HUDEP-2 (cell line): ENCODE measurements around the gene CRHR2.
"Not testable (repeated sequence)": the region's sequence is repeated elsewhere in the genome, so short reads cannot be mapped to it uniquely, and the experiment has no call there.

Experiments
- DNase-seq, 76 experiments: peaks; one replicate each; lab custom pipeline; 2025; ENCODE audit not compliant: unreplicated experiment in 76 of 76; lab: John Stamatoyannopoulos, UW

CRHR2 gene

GRCh38 chr7:30682212-30683083, at the start of gene CRHR2:
CRHR2 (minus strand) TSS chr7:30682456; CDS start chr7:30682280, 176 bp downstream.
- no peak for DNase-seq

- DNase-seq, result no peak
These were observed 49.3 kb upstream of the CRHR2 start for GRCh38 chr7:30731581-30731980.

GRCh38 chr7:30730996-30731395, 48.7 kb upstream of the CRHR2 start:
- no peak for DNase-seq

- DNase-seq, result no peak
These were observed 47.8 kb upstream of the CRHR2 start for GRCh38 chr7:30730097-30730496.

- DNase-seq, result no peak
These were observed 47.4 kb upstream of the CRHR2 start for GRCh38 chr7:30729642-30730041.

- DNase-seq, result no peak
These were observed 46.4 kb upstream of the CRHR2 start for GRCh38 chr7:30728591-30729100.

- DNase-seq, result peak in 4 of 76 experiments; percentile 4 to 39 (median 19)
These were observed 45.0 kb upstream of the CRHR2 start for GRCh38 chr7:30727061-30727945.

- DNase-seq, result no peak
These were observed 44.2 kb upstream of the CRHR2 start for GRCh38 chr7:30726296-30727006.

- no peak for DNase-seq
These were observed 41.5 kb upstream of the CRHR2 start for GRCh38 chr7:30723776-30724175.

GRCh38 chr7:30722671-30723070, 40.4 kb upstream of the CRHR2 start:
- DNase-seq, result no peak

GRCh38 chr7:30722187-30722586, 39.9 kb upstream of the CRHR2 start:
- DNase-seq, result no peak

GRCh38 chr7:30721211-30721610, 39.0 kb upstream of the CRHR2 start:
- no peak for DNase-seq

GRCh38 chr7:30719434-30719833, 37.2 kb upstream of the CRHR2 start:
- not testable (repeated sequence) for DNase-seq

GRCh38 chr7:30717181-30717580, 34.9 kb upstream of the CRHR2 start:
- DNase-seq, result peak in 1 of 76 experiments; percentile 1

GRCh38 chr7:30714129-30714528, 31.9 kb upstream of the CRHR2 start:
- no peak for DNase-seq

GRCh38 chr7:30713392-30713791, 31.1 kb upstream of the CRHR2 start:
- no peak for DNase-seq

GRCh38 chr7:30710669-30711068, 28.4 kb upstream of the CRHR2 start:
- no peak for DNase-seq

GRCh38 chr7:30709549-30709948, 27.3 kb upstream of the CRHR2 start:
- DNase-seq, result no peak

- no peak for DNase-seq
These were observed 26.7 kb upstream of the CRHR2 start for GRCh38 chr7:30708983-30709382.

GRCh38 chr7:30708412-30708811, 26.2 kb upstream of the CRHR2 start:
- DNase-seq, result no peak
